ENCODE measurements around the gene RNF144B. TPM values are rescaled to one million over a fixed set of nuclear protein-coding genes. Genes with fewer than 3 reads are reported as not detected.
A peak's percentile ranks its signal among the peaks of the same experiment; 100 is the strongest.

RNF144B gene
- total and polyA plus RNA-seq, 2 of the 13 experiments (the other 11 are each of a cell fraction or from before 2014, with no cell fraction given), result 1.8 to 4.3 TPM

DNA sequence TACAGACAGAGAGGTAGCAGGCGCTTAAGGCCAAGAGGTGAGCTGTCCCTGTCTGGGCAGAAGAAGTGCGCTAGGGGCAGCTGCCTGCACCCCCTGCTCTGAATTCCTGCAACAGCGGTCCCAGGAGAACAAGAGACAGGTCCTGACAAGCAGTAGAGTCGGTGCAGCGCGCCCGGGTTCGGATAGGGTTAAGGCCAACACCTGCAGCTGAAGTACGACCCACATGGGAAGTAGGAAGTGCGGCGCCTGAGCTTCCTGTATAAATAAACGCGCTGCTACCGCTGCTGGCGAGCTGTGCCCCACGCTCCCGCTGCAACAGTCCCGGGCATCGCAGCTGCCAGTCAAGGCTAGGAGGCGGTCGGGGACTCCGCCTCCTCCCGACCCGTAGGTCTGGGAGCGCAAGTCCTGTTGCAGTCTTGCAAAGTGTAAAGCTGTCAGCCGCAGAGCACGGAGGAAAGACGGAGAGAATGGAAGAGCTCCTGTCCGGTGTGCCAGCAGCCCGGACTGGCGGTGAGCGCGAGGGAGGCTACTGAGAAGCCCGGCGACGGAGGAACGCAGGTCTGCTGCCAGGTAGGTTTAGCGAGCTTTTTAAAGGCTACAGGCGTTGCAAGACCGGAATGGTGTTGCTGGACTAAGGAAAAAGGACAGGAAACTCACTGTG lies at the start of gene RNF144B (continued):
- TF ChIP-seq ZNF318 (CRISPR knock-in tag; IDR thresholded peaks at IDR 0.05), result peak; percentile 65
- TF ChIP-seq ZNF121 (CRISPR knock-in tag; IDR thresholded peaks at IDR 0.05), result peak; percentile 55; the same call in 1 of the 2 replicates
- no peak for TF ChIP-seq TEAD3 (CRISPR knock-in tag; optimal IDR thresholded peaks at IDR 0.05; ENCODE audit: borderline replicate concordance)
- peak; percentile 91 for TF ChIP-seq ZEB1 (IDR thresholded peaks at IDR 0.05; ENCODE audit: insufficient replicate concordance, low read depth)
- peak; percentile 86; the same call in 1 of the 2 replicates for TF ChIP-seq ZNF83 (CRISPR knock-in tag; IDR thresholded peaks at IDR 0.05; ENCODE audit: borderline replicate concordance)
- TF ChIP-seq CEBPG (CRISPR knock-in tag; IDR thresholded peaks at IDR 0.05), result 0 out of 2 replicates have a peak, but pooled peaks have one; percentile 28
- TF ChIP-seq, protein P1, sequence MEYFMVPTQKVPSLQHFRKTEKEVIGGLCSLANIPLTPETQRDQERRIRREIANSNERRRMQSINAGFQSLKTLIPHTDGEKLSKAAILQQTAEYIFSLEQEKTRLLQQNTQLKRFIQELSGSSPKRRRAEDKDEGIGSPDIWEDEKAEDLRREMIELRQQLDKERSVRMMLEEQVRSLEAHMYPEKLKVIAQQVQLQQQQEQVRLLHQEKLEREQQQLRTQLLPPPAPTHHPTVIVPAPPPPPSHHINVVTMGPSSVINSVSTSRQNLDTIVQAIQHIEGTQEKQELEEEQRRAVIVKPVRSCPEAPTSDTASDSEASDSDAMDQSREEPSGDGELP (IDR thresholded peaks at IDR 0.05; ENCODE audit: borderline replicate concordance, low read depth), result peak; percentile 87; the same call in 1 of the 2 replicates
- TF ChIP-seq MED13 (CRISPR knock-in tag; IDR thresholded peaks at IDR 0.05), result no peak
- no peak for TF ChIP-seq FOXM1 (CRISPR knock-in tag; IDR thresholded peaks at IDR 0.05)
- TF ChIP-seq ZNF607 (CRISPR knock-in tag; IDR thresholded peaks at IDR 0.05; ENCODE audit: borderline replicate concordance), result peak; percentile 80; the same call in 1 of the 2 replicates
- TF ChIP-seq ZNF547 (CRISPR knock-in tag; IDR thresholded peaks at IDR 0.05), result peak; percentile 74
- TF ChIP-seq BHLHE40 (IDR thresholded peaks at IDR 0.05; ENCODE audit: low read length), result no peak; the same call in 1 of the 2 replicates
- peak; percentile 84; the same call in 1 of the 2 replicates for TF ChIP-seq BORCS8-MEF2B (CRISPR knock-in tag; IDR thresholded peaks at IDR 0.05)
- TF ChIP-seq, protein P2, sequence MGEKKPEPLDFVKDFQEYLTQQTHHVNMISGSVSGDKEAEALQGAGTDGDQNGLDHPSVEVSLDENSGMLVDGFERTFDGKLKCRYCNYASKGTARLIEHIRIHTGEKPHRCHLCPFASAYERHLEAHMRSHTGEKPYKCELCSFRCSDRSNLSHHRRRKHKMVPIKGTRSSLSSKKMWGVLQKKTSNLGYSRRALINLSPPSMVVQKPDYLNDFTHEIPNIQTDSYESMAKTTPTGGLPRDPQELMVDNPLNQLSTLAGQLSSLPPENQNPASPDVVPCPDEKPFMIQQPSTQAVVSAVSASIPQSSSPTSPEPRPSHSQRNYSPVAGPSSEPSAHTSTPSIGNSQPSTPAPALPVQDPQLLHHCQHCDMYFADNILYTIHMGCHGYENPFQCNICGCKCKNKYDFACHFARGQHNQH (CRISPR knock-in tag; IDR thresholded peaks at IDR 0.05), result peak; percentile 89
- peak; percentile 45; the same call in 1 of the 2 replicates for TF ChIP-seq HNF1B (CRISPR knock-in tag; IDR thresholded peaks at IDR 0.05)
- peak; percentile 61; the same call in 1 of the 2 replicates for TF ChIP-seq AKAP8 (CRISPR knock-in tag; IDR thresholded peaks at IDR 0.05)
